ENCODE data around the gene CPN1.

CPN1 gene

DNA sequence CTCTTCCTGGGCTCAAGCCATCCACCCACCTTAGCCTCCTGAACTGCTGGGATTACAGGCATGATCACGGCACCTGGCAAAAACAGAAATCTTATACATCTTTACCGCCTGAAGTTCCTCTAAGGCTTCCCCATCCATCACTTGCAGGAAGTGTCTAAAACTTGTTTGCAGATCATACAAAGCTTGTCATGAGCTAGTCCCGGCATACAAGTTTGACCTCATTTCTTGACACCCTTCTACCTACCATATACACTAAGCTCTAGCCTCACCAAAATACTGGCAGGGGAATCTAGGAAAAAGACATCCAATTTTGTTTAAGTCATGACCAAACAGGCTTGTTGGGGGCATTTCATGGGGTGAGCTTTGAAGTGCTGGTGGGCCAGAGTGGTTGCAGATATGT is 86.4 kb downstream of the CPN1 start:
- DNase-seq: no peak

DNA sequence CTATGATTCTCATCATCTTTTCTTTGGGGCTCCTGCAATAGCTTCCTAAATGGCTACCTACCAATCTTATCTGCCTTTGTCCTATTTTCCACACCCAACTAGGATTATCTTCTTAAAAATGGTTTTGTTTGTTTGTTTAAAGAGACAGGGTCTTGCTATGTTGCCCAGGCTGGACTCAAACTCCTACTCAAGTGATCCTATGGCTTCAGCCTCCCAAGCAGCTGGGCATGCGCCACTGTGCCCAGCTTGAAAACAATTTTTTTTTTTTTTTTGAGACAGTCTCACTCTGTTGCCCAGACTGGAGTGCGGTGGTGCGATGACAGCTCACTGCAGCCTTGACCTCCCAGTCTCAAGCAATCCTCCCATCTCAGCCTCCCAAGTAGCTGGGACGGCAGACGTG is 86.9 kb downstream of the CPN1 start:
- no peak for DNase-seq

DNA sequence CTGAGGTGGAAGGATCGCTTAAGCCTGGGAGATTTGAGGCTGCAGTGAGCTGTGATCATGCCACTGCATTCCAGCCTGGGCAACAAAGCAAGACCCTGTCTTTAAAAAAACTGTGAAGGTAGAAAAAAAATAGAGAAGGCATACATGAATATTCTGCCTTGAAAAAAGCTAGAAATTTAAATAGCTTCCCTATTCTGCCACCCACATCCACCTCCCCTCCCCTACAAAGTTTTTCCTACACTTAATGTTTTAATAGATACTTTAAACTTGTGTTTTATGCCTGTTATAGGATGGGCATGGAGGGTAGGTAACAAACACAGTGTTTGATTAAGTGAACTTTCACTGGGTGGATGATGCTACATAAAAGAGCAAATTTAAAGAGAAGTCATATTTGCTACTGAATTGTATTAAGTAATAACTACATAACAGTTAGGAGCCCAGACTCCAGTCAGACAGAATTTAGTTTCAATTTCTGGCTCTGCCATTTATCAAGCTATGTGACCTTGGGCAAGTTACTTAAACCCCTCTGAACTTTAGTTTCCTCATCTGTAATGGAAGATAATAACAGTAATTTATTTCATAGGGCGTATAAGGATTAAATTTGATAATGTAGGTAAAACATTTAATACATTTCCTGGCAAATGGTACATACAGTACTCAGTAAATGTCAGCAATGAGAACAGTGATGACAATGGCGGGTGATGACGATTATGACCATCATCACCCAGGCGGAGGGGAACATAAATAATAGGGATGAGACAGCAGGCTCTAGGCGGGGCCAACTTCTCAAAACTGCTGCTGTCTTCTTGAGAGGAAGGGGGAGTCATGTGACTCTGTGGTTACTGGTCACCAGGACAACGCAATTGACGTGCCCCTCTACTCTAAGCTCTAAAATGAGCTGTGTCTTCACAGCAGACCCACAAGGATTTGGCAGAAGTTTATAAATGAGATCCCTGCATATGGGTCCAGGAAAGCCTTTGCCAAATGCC is 87.7 kb downstream of the CPN1 start:
- peak; percentile 52 to 89 for DNase-seq

Data from CD4-positive, alpha-beta T cell treated with Interleukin-4 for 1 hour (primary cell).